Liver (tissue), 9 donors: Measurements from ENCODE around the gene MAP4K4. TPM values are rescaled to one million over a fixed set of nuclear protein-coding genes. Genes with fewer than 3 reads are reported as not detected.
"Not testable (repeated sequence)": the region's sequence is repeated elsewhere in the genome, so short reads cannot be mapped to it uniquely, and the experiment has no call there.

Experiments
- DNase-seq: peaks from one replicate; pipeline ENCODE4 v3.0.0-alpha.2; 2017; ENCODE audit warnings: low spot score
- H3K27ac ChIP-seq, 2 donors: one replicate each; pipeline ENCODE4 v1.7.0; 2013; ENCODE audit warnings: inconsistent platforms in 2 of 2, low read length in 2 of 2, control low read depth in 1 of 2, low read depth in 1 of 2, mild to moderate bottlenecking in 1 of 2
- H3K27me3 ChIP-seq, 4 donors: one replicate each; pipeline versions ENCODE4 v1.6.1 to v1.7.0; 2013; ENCODE audit warnings: low read length in 3 of 4, inconsistent platforms in 1 of 4, mild to moderate bottlenecking in 1 of 4, moderate library complexity in 1 of 4; ENCODE audit not compliant: control insufficient read depth in 4 of 4, insufficient read depth in 4 of 4
- H3K36me3 ChIP-seq, 4 donors: one replicate each; pipeline versions ENCODE4 v1.6.1 to v1.7.0; 2013; ENCODE audit warnings: low read length in 3 of 4, mild to moderate bottlenecking in 3 of 4, low read depth in 1 of 4, moderate library complexity in 1 of 4; ENCODE audit not compliant: control insufficient read depth in 4 of 4, insufficient read depth in 3 of 4
- H3K4me1 ChIP-seq, 4 donors: one replicate each; pipeline versions ENCODE4 v1.6.1 to v1.7.0; 2013; ENCODE audit warnings: low read length in 3 of 4, mild to moderate bottlenecking in 3 of 4, moderate library complexity in 1 of 4; ENCODE audit not compliant: control insufficient read depth in 4 of 4, insufficient read depth in 4 of 4
- H3K4me3 ChIP-seq, 3 donors: one replicate each; pipeline versions ENCODE4 v1.6.1 to v1.7.0; 2013; ENCODE audit warnings: low read length in 3 of 3, control low read depth in 1 of 3, low read depth in 1 of 3, mild to moderate bottlenecking in 1 of 3
- H3K9ac ChIP-seq, 2 donors: one replicate each; pipeline ENCODE4 v1.7.0; 2013; ENCODE audit warnings: low read length in 2 of 2, mild to moderate bottlenecking in 2 of 2, moderate library complexity in 2 of 2, control low read depth in 1 of 2, low read depth in 1 of 2
- H3K9me3 ChIP-seq, 4 donors: one replicate each; pipeline versions ENCODE4 v1.6.1 to v1.7.0; 2013; ENCODE audit warnings: low read length in 3 of 4; ENCODE audit not compliant: control insufficient read depth in 4 of 4
- EGR1 ChIP-seq, 2 donors: IDR thresholded peaks; 2 replicates each; pipeline ENCODE4 v1.6.1; 2016 to 2018; ENCODE audit warnings: antibody characterized with exemption in 2 of 2, low read depth in 2 of 2
- FOXA1 ChIP-seq: IDR thresholded peaks from 2 replicates; pipeline ENCODE4 v1.6.1; 2016; ENCODE audit warnings: antibody characterized with exemption
- HNF4G ChIP-seq: IDR thresholded peaks from 2 replicates; pipeline ENCODE4 v1.6.1; 2016; ENCODE audit warnings: antibody characterized with exemption
- JUND ChIP-seq, 2 donors: IDR thresholded peaks; 2 replicates each; pipeline ENCODE4 v1.6.1; 2016; ENCODE audit warnings: antibody characterized with exemption in 2 of 2
- NR2F2 ChIP-seq: IDR thresholded peaks from 2 replicates; pipeline ENCODE4 v1.6.1; 2016; ENCODE audit warnings: antibody characterized with exemption
- RXRA ChIP-seq, 2 donors: IDR thresholded peaks; 2 replicates each; pipeline ENCODE4 v1.6.1; 2017 to 2018; ENCODE audit warnings: antibody characterized with exemption in 2 of 2, mild to moderate bottlenecking in 1 of 2
- TAF1 ChIP-seq: conservative IDR thresholded peaks from 2 replicates; pipeline ENCODE4 v1.6.1; 2016; ENCODE audit warnings: antibody characterized with exemption, mild to moderate bottlenecking
- YY1 ChIP-seq: IDR thresholded peaks from 2 replicates; pipeline ENCODE4 v1.6.1; 2016; ENCODE audit warnings: antibody characterized with exemption, mild to moderate bottlenecking
- WGBS: extraction: QIAGEN DNeasy Blood & Tissue Kit; methylation state at CpG from one replicate; pipeline ENCODE4 v1.1.7; 2013; 5-methylcytosine and 5-hydroxymethylcytosine counted together
- polyA plus RNA-seq, 2 donors: library from polyadenylated mRNA; stranded (reverse) in 1 of 2; unstranded in 1 of 2; fragments of 200-250 nt in 1 of 2; fragments of >200 nt in 1 of 2; fragmentation: Nextera tagmentation in 1 of 2; extraction: Ambion mirVana in 1 of 2; gene quantifications; one replicate each; pipeline versions ENCODE4 v1.2.1 to v1.2.3, GENCODE V29; 2013 to 2015
- total RNA-seq, 2 donors: library from RNA; depleted of rRNA; stranded (reverse); fragments of >200 nt; gene quantifications; one replicate each; pipeline ENCODE4 v1.2.3, GENCODE V29; 2014
- TF ChIP-seq, protein P1 (sequence below): IDR thresholded peaks from 2 replicates; pipeline ENCODE4 v1.6.1; 2016; ENCODE audit warnings: antibody characterized with exemption
- TF ChIP-seq, protein P2 (sequence below): IDR thresholded peaks from 2 replicates; pipeline ENCODE4 v1.6.1; 2016; ENCODE audit warnings: antibody characterized with exemption
- TF ChIP-seq, protein P3 (sequence below): fragments of 150-350 bp; IDR thresholded peaks from 2 replicates; pipeline ENCODE4 v1.5.1; 2017; ENCODE audit warnings: improper control_type of control experiment, low read depth, low read length; ENCODE audit not compliant: missing input control
- TF ChIP-seq, protein P4 (sequence below): IDR thresholded peaks from 2 replicates; pipeline ENCODE4 v1.6.1; 2016; ENCODE audit warnings: antibody characterized with exemption, mild to moderate bottlenecking
- TF ChIP-seq, protein P5 (sequence below): IDR thresholded peaks from 2 replicates; pipeline ENCODE4 v1.6.1; 2016; ENCODE audit warnings: antibody characterized with exemption
- donor health status: healthy.
- donor health status: healthy.
- donor health status: healthy.
- donor health status: healthy.
- donor health status: healthy.

MAP4K4 gene
- total and polyA plus RNA-seq, 4 donors = 9.1 to 40.0 (median 23.6) TPM

DNA sequence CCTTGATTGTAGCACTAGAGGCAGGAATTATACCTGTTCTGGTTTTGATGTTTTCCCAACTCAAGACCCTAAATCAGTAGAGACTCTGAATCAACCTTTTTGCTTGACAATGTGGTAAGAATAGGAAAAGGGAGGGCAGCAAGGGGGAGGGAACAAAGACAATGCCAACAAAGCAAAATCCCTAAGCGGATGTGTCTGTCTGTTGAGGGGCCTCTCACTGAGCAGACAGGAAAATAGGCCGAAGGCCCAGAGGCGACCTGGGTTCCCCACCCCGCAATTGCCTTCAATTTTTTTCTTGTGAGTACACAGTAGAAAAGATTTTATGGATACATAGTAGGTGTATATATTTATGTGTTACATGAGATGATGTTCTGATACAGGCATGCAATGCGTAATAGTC is 75.6 kb downstream of the MAP4K4 start:
- no peaks in the 10 kb centered on the region for H3K36me3 ChIP-seq
- no peaks in the 10 kb centered on the region for H3K27me3 ChIP-seq
- no peak overlapping the region for H3K9ac ChIP-seq
- WGBS = 79% methylated on average over 5 of the region's 5 CpGs
- no peaks in the 10 kb centered on the region for H3K9me3 ChIP-seq
- no peak for DNase-seq
- H3K4me3 ChIP-seq = no peak overlapping the region
- H3K4me1 ChIP-seq = peaks cover 18 to 63% (median 37%) of the 10 kb centered on the region in 4 donors
- no peak overlapping the region for H3K27ac ChIP-seq
- TF ChIP-seq, protein P1, sequence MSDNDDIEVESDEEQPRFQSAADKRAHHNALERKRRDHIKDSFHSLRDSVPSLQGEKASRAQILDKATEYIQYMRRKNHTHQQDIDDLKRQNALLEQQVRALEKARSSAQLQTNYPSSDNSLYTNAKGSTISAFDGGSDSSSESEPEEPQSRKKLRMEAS = no peak
- TF ChIP-seq, protein P2, sequence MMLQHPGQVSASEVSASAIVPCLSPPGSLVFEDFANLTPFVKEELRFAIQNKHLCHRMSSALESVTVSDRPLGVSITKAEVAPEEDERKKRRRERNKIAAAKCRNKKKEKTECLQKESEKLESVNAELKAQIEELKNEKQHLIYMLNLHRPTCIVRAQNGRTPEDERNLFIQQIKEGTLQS = no peak
- TF ChIP-seq, protein P3, sequence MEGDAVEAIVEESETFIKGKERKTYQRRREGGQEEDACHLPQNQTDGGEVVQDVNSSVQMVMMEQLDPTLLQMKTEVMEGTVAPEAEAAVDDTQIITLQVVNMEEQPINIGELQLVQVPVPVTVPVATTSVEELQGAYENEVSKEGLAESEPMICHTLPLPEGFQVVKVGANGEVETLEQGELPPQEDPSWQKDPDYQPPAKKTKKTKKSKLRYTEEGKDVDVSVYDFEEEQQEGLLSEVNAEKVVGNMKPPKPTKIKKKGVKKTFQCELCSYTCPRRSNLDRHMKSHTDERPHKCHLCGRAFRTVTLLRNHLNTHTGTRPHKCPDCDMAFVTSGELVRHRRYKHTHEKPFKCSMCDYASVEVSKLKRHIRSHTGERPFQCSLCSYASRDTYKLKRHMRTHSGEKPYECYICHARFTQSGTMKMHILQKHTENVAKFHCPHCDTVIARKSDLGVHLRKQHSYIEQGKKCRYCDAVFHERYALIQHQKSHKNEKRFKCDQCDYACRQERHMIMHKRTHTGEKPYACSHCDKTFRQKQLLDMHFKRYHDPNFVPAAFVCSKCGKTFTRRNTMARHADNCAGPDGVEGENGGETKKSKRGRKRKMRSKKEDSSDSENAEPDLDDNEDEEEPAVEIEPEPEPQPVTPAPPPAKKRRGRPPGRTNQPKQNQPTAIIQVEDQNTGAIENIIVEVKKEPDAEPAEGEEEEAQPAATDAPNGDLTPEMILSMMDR = no peak
- TF ChIP-seq YY1 = no peak
- TF ChIP-seq, protein P4, sequence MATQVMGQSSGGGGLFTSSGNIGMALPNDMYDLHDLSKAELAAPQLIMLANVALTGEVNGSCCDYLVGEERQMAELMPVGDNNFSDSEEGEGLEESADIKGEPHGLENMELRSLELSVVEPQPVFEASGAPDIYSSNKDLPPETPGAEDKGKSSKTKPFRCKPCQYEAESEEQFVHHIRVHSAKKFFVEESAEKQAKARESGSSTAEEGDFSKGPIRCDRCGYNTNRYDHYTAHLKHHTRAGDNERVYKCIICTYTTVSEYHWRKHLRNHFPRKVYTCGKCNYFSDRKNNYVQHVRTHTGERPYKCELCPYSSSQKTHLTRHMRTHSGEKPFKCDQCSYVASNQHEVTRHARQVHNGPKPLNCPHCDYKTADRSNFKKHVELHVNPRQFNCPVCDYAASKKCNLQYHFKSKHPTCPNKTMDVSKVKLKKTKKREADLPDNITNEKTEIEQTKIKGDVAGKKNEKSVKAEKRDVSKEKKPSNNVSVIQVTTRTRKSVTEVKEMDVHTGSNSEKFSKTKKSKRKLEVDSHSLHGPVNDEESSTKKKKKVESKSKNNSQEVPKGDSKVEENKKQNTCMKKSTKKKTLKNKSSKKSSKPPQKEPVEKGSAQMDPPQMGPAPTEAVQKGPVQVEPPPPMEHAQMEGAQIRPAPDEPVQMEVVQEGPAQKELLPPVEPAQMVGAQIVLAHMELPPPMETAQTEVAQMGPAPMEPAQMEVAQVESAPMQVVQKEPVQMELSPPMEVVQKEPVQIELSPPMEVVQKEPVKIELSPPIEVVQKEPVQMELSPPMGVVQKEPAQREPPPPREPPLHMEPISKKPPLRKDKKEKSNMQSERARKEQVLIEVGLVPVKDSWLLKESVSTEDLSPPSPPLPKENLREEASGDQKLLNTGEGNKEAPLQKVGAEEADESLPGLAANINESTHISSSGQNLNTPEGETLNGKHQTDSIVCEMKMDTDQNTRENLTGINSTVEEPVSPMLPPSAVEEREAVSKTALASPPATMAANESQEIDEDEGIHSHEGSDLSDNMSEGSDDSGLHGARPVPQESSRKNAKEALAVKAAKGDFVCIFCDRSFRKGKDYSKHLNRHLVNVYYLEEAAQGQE = no peak
- TF ChIP-seq RXRA (IDR thresholded peaks at IDR 0.05) = no peak
- TF ChIP-seq HNF4G = no peak
- TF ChIP-seq FOXA1 = no peak
- TF ChIP-seq NR2F2 = no peak
- no peak for TF ChIP-seq EGR1 (IDR thresholded peaks at IDR 0.05; ENCODE audit: low read depth in 2 of 2)
- no peak for TF ChIP-seq JUND (IDR thresholded peaks at IDR 0.05)
- TF ChIP-seq, protein P5, sequence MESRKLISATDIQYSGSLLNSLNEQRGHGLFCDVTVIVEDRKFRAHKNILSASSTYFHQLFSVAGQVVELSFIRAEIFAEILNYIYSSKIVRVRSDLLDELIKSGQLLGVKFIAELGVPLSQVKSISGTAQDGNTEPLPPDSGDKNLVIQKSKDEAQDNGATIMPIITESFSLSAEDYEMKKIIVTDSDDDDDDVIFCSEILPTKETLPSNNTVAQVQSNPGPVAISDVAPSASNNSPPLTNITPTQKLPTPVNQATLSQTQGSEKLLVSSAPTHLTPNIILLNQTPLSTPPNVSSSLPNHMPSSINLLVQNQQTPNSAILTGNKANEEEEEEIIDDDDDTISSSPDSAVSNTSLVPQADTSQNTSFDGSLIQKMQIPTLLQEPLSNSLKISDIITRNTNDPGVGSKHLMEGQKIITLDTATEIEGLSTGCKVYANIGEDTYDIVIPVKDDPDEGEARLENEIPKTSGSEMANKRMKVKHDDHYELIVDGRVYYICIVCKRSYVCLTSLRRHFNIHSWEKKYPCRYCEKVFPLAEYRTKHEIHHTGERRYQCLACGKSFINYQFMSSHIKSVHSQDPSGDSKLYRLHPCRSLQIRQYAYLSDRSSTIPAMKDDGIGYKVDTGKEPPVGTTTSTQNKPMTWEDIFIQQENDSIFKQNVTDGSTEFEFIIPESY = no peak
- TF ChIP-seq TAF1 = no peak

DNA sequence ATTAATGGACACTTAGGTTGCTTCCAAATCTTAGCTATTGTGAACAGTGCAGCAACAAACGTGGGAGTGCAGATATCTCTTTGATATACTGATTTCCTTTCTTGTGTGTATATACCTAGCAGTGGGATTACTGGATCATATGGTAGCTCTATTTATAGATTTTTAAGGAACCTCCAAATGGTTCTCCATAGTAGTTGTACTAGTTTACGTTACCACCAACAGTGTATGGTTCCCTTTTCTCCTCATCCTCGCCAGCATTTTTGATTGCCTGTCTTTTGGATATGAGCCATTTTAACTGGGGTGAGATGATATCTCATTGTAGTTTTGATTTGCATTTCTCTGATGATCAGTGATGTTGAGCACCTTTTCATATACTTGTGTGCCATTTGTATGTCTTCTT is 76.5 kb downstream of the MAP4K4 start:
- H3K4me1 ChIP-seq = peaks cover 14 to 56% (median 31%) of the 10 kb centered on the region in 4 donors
- WGBS = 75% methylated on average over 3 of the region's 3 CpGs

More for the DNA sequence above, 76.5 kb downstream of the MAP4K4 start:
- H3K36me3 ChIP-seq, DNase-seq, H3K9me3 ChIP-seq, H3K4me3 ChIP-seq, H3K27ac ChIP-seq, H3K9ac ChIP-seq, H3K27me3 ChIP-seq: not testable (repeated sequence)
